Measurements from ENCODE around the gene FOXE1. TPM values are rescaled to one million over a fixed set of nuclear protein-coding genes. Genes with fewer than 3 reads are reported as not detected.
A peak's percentile ranks its signal among the peaks of the same experiment; 100 is the strongest.

The FOXE1 gene
- total and polyA plus RNA-seq, 7 donors: not detected

DNA sequence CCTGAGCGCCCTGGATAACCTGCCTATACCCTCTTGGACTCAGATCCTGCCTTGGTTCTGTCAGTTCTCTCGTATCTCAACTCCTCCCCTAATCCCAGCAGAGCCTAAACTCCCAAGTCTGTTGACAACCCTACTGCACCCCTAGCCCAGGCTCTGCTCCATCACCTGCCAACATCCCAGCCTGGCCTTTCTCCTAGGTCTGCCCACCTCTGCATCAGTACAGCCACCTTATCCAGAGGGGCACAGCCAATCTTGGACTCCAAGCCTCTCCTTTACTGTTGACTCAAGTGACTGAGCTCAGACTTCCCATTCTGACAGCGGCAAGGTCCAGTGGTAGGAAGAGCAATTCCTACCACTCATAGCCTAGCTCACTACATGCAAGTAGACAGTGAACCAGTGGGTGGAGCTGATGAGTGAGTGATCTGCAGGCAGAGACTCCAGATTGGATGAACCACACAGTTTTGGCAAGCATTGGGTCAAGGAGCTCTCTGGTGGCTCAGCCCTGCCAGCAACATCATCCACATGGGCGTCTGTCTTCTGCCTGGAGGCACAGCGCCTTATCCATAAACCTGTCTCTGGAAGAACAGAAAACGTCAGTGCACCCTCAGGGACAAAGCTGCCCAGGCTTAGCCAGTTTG lies 42.8 kb downstream of the FOXE1 start:
- TF ChIP-seq, protein P1, sequence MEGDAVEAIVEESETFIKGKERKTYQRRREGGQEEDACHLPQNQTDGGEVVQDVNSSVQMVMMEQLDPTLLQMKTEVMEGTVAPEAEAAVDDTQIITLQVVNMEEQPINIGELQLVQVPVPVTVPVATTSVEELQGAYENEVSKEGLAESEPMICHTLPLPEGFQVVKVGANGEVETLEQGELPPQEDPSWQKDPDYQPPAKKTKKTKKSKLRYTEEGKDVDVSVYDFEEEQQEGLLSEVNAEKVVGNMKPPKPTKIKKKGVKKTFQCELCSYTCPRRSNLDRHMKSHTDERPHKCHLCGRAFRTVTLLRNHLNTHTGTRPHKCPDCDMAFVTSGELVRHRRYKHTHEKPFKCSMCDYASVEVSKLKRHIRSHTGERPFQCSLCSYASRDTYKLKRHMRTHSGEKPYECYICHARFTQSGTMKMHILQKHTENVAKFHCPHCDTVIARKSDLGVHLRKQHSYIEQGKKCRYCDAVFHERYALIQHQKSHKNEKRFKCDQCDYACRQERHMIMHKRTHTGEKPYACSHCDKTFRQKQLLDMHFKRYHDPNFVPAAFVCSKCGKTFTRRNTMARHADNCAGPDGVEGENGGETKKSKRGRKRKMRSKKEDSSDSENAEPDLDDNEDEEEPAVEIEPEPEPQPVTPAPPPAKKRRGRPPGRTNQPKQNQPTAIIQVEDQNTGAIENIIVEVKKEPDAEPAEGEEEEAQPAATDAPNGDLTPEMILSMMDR (IDR thresholded peaks at IDR 0.05): no peak
- TF ChIP-seq EP300 (IDR thresholded peaks at IDR 0.05) (no peak), POLR2A (IDR thresholded peaks at IDR 0.05) (no peak), POLR2AphosphoS5 (IDR thresholded peaks at IDR 0.05) (no peak)
- Histone ChIP-seq H3K27me3 (no peaks in the 10 kb centered on the region), H3K9me3 (peaks cover 0 to 5% (median 1%) of the 10 kb centered on the region in 4 donors), H3K36me3 (peaks cover 0 to 30% (median 0%) of the 10 kb centered on the region in 4 donors), H3K4me1 (peaks cover 0 to 6% (median under 1%) of the 10 kb centered on the region in 4 donors), H3K27ac (no peak overlapping the region), H3K4me3 (no peak overlapping the region)
- no peak for DNase-seq
- intact Hi-C loops (cut with DNase I): no loop called here
- 91 to 93% methylated on average over 6 of the region's 6 CpGs for WGBS, 2 donors

DNA sequence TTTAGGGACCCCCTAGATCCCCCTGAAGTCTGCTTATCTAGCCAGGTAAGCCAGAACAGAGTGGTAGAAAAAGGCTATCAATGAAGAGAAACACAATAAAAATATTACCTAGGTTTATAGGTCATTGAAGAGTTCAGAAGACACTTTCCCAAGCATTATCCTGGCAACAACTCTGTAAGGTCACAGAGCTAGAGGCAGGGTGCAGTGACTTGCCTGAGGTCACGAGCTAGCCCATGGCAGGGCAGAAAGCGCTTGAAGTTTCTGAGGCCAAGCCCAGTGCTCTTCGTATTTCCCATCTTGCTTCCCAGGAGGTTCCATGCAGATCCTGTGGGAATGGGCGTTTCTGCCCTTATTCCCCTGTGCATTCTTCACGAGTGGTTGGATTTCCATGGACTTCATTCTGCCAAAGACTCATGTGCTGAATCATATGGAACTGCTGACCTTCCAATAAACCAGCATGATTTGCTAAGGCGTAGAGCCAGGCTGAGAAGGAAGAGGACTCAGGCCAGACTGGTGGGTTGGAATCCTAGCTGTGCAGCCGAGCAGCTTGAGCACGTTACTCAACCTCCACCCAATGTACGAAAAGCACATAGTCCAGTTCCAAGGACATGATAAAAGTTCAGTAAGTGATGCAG lies 47.2 kb downstream of the FOXE1 start:
- DNase-seq: no peak
- 93% methylated on average over 9 of the region's 9 CpGs for WGBS, 2 donors
- Histone ChIP-seq H3K27me3 (no peaks in the 10 kb centered on the region), H3K27ac (no peak overlapping the region), H3K36me3 (peaks cover 0 to 47% (median 3%) of the 10 kb centered on the region in 4 donors), H3K4me3 (no peak overlapping the region), H3K9me3 (no peaks in the 10 kb centered on the region), H3K4me1 (peaks cover 0 to 7% (median 2%) of the 10 kb centered on the region in 4 donors)
- intact Hi-C loops (cut with DNase I): loop anchor here (1.0 kb wide), 1 partner anchor 190 kb away; no protein-coding TSS in a partner anchor
- TF ChIP-seq POLR2A (IDR thresholded peaks at IDR 0.05): no peak
- TF ChIP-seq POLR2AphosphoS5 (IDR thresholded peaks at IDR 0.05): no peak
- TF ChIP-seq, protein P1 (IDR thresholded peaks at IDR 0.05): no peak
- TF ChIP-seq EP300 (IDR thresholded peaks at IDR 0.05): no peak

DNA sequence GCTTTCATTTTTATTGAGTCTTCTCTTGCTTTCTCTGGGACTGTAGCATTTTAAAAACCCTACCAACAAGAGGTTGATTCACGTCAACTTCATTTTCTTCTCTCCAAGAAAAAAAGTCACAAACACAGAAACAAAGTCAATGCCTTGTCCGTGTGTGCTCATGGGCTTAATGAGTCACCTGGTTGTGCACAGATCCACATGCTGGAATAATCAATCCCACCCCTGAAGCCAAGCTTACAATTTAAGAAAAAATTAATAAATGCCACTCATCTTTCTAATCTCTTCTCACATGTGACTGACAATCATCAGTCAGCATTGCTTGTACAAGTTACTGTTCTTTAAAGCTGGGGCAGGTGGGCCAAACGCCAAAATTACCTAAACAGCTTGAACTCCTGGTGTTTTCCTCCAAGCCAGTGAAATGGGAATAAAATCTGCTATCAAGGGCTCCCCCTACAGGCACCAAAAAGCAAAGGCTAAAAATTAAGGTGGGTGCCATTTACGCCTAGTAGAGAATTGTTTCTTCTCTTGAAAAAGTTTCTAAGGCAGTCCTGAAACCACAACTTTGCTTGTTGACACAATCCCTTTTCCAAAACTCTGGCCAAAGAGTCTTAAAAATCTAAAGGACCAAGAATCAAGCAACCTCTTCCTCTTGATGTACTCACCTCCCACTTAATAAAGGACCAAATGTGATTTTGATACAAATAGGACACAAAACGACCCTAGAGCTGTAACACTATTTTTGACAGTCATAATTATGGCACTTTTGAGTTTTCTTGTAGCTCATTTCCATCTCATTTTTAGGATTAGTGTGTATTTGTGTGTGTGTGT lies 47.9 kb downstream of the FOXE1 start:
- Histone ChIP-seq H3K27me3 (no peaks in the 10 kb centered on the region), H3K27ac (no peak overlapping the region), H3K36me3 (peaks cover 0 to 40% (median 3%) of the 10 kb centered on the region in 4 donors), H3K4me1 (peaks cover 0 to 10% (median 3%) of the 10 kb centered on the region in 4 donors), H3K4me3 (no peak overlapping the region), H3K9me3 (no peaks in the 10 kb centered on the region)
- intact Hi-C loops (cut with DNase I): loop anchor here (1.0 kb wide), 1 partner anchor 191 kb away; no protein-coding TSS in a partner anchor
- DNase-seq: no peak
- TF ChIP-seq, protein P1 (IDR thresholded peaks at IDR 0.05): peak; percentile 24 to 70 (median 68)
- TF ChIP-seq POLR2AphosphoS5 (IDR thresholded peaks at IDR 0.05) (no peak), EP300 (IDR thresholded peaks at IDR 0.05) (no peak), POLR2A (IDR thresholded peaks at IDR 0.05) (no peak)
- 42 to 57% methylated on average over 5 of the region's 5 CpGs for WGBS, 2 donors

DNA sequence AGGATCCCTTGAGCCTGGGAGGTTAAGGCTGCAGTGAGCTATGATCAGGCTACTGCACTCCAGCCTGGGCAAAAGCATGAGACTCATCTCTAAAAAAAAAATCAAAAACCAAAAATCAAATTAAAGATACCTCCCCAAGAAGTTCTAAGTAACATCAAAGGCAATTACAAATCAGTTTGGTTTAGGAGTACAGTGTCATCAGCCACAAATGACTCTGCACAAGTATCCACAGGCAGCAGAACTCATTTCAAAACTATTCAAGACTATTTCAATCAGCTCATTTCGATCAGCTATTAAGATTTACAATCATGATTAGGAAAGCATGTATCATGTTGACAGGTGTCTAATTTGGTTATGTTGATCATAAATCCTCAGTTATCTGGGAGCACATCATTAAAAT lies 50.2 kb downstream of the FOXE1 start:
- Histone ChIP-seq H3K9me3 (no peaks in the 10 kb centered on the region), H3K4me1 (peaks cover 0 to 21% (median 8%) of the 10 kb centered on the region in 4 donors), H3K27ac (no peak overlapping the region), H3K4me3 (no peak overlapping the region), H3K36me3 (peaks cover 0 to 34% (median 3%) of the 10 kb centered on the region in 4 donors), H3K27me3 (no peaks in the 10 kb centered on the region)
- DNase-seq: no peak
- WGBS, 2 donors: 54 to 80% methylated on average over 1 of the region's 1 CpG
- intact Hi-C loops (cut with DNase I): no loop called here
- TF ChIP-seq POLR2AphosphoS5 (IDR thresholded peaks at IDR 0.05) (no peak), POLR2A (IDR thresholded peaks at IDR 0.05) (no peak), EP300 (IDR thresholded peaks at IDR 0.05) (no peak)
- TF ChIP-seq, protein P1 (IDR thresholded peaks at IDR 0.05): no peak
